GM18907 (cell line): ENCODE measurements around the gene SEC14L1.
"Not testable (repeated sequence)": the region's sequence is repeated elsewhere in the genome, so short reads cannot be mapped to it uniquely, and the experiment has no call there.

Experiments
- ATAC-seq: cut with Tn5 transposase; IDR thresholded peaks from one replicate; pipeline ENCODE4 v1.9.1; 2021; ENCODE audit warnings: mild to moderate bottlenecking, moderate library complexity; ENCODE audit not compliant: unreplicated experiment

The SEC14L1 gene

GRCh38 chr17:77231076-77231871, 90.5 kb downstream of the SEC14L1 start:
- ATAC-seq, result no peak

DNA sequence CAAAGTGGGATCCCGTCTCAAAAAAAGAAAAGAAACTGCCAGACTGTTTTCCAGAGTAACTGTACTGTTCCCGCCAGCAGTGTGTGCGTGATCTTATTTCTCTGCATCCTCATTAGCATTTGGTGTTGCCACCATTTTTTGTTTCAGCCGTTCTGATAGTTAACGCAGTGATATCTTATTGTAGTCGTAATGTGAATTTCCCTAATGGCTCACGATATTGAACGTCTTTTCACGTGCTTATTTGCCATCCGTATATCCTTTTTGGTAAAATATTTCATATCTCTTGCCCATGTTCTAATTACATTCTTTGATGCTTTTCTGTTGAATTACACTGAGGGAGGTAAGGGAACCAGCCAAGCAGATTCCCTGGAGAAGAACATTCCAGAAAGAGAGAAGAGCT, 92.4 kb downstream of the SEC14L1 start:
- no peak for ATAC-seq

GRCh38 chr17:77233635-77234334, 93.0 kb downstream of the SEC14L1 start:
- ATAC-seq, result no peak

DNA sequence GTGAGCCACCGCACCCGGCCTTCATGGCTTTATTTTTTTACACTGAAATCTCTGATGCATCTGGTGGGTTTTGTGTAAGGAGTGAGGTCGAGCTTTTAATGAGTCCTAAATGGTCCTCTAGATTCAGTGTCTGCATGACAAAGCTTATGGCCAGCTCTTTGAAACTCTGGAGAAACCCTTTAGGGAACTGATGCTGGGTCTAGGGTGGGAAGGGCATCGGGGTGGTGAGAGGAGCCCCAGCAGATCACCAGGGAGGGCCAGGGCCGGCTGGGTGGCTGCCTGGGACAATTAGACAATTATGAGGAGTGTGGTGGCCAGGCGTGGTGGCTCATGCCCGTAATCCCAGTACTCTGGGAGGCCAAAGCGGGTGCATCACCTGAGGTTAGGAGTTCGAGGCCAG, 93.9 kb downstream of the SEC14L1 start:
- ATAC-seq, result no peak

DNA sequence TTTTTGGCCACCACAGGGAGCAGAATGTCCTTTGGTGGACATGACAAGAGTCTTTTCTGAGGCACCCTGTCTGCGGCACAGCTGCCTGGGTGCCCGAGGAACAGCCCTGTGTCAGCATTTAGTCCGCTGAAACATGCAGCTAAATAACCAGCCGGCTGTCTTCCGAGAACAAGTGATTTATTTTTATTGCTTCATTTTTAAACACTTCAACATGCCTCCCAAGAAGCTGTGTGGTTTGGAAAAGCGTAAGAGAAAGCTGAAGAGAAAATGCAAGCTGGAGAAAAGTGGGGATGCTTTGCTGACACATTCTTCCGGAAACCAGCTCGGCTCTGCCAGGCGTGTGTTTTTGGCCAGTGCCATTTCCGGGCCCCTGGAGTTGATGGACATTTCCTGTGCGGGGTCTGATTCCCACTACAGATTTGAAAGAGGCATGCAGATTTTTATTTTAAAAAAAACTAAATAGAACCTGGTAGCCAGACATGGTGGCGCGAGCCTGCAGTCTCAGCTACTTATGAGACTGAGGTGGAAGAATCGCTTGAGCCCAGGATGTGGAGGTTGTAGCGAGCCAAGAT, 94.7 kb downstream of the SEC14L1 start:
- ATAC-seq, result no peak

DNA sequence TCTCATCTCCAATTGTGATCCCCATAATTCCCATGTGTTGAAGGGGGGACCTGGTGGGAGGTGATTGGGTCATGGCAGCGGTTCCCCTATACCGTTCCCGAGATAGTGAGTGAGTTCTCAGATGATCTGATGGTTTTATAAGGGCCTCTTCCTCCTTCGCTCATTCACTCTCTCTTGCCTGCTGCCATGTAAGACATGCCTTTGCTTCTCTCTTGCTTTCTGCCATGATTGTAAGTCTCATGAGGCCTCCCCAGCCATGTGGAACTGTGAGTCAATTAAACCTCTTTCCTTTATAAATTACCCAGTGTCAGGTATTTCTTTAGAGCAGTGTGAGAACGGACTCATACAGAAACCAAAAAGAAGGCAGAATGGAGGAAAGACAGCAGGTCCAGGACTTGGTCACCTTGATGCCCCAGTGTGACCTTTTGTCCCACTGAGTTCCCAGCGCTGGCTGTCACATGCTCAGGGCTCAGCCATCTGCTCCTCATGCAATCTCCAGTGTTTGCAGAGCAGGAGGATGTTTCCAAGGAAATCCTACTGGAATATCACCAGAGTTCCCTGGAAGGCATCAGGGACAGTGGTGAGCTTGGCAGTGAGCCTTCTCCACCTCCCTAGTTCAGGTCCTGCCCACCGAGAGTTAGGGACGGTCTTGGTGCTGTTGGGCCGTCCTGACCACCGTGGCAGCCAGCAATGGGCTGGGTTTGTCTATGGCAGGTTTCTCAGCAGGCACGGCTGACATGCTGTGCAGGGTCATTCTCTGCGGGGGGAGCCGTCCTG, 96.7 kb downstream of the SEC14L1 start:
- ATAC-seq, result no peak

DNA sequence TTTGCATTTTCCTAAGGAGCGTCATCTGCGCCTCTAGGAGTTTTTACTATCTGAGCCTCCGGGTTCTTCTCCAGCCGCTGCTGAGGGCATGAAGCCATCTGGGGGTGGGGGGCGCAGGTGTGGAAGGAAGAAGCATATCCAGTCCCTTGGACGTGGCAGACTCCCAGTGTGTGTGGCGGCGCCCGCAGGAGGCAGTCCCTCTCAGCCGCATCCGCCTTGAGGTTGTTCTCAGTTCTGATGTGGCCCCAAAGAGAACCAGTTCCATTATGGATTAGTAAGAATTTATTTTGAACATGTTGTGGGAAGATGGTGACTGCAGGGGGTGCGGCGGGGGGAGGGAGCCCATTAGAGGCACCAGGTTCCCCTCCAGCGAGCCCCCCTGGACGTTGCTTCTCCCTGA, 100.2 kb downstream of the SEC14L1 start:
- ATAC-seq, result no peak

DNA sequence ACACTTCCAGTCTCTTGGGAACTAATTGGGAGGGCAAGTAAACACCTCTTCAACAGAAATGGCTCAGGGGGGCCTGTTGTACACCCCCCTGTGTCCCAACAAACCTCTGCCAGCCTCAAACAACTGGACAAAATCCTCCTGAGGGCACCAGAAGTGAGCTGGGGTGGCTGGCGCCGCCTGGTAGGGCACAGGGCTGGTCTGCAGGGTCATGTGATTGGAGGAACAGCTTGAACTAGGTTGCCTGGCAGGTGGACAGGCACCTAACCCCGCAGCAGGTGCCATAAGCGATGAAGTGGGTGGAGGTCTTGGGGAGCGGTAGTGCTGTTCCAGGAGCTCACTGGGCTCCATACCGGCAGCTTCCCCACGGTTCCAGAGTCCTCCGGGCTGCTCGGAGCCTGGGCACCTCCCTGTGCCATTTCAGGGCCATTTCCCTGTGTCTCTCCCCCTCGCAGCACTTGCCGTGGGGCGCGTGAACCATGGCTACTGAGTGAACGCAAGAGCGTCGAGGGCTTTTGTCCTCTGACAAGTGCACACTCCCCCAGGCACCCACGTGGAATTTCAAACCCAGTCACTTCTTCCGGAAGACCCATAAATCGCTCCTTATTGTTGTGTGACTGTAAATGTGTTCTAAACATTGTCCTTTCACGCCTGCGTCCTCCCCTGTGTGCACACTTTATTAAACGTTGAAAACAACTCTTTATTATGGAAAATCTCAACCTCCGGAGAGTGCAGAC, 101.5 kb downstream of the SEC14L1 start:
- ATAC-seq, result no peak

- ATAC-seq, result peak; percentile 51
Observed at GRCh38 chr17:77245162-77245926, 104.6 kb downstream of the SEC14L1 start.

DNA sequence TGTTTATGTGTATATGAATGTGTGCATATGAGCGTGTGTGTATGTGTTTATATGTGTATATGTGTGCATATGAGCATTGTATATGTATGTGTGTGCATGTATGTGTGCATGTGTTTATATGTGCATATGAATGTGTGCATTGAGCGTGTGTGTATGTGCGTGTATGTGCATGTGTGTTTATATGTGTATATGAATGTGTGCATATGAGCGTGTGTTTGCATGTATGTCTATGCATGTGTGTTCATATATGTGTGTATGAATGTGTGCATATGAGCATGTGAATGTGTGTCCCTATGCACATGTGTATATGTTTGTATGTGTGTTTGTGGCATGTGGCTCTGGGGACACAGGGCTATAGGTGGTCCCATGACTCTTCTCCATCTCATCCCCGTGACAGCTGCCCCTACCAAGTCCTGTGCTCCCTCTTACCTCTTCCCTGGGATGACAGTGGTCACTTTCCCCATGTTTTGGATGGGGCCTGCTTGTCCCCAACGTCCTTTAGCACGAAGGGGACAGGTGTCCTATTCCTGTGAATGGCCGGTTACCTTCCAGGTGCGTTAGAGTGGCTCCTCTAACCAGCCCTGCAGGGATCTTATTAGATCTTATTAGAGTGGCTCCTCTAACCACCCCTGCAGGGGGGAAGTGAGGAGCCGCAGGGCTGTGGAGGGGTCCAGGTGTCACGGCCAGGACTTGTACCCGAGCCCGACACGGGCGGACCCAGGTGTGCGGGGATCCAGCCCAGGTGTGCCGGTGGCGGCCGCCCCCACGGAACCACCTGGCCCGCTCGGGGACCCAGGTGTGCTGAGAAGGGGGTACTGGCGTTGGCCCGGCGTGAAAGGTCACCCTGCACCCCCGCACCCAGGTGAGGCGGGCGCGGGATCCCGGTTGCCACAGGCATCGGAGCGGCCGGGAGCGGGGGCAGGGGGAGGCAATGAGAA, 105.6 kb downstream of the SEC14L1 start:
- peak; percentile 10 for ATAC-seq

- peak; percentile 47 for ATAC-seq
Observed at GRCh38 chr17:77247048-77247541, 106.3 kb downstream of the SEC14L1 start.

DNA sequence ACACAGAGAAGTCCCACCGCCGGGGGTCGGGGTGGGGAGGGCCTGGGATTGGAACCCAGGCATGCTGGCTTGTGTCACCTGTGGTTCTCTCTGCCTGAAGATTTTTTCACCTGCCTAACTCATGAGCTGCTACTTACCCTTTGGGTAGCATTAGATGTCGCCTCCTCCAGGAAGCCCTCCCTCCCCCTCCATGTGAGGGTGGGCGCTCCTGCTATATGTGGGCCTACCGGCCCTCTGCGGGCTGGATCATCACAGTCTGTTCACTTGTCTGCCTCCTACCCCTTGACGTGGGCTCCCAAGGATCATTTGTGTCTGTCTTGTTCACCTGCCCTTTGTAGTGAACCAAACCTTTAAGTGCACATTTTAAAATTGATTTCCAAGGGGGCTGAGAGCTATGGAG, 106.8 kb downstream of the SEC14L1 start:
- no peak for ATAC-seq

GRCh38 chr17:77248216-77249114, 107.7 kb downstream of the SEC14L1 start:
- no peak for ATAC-seq

DNA sequence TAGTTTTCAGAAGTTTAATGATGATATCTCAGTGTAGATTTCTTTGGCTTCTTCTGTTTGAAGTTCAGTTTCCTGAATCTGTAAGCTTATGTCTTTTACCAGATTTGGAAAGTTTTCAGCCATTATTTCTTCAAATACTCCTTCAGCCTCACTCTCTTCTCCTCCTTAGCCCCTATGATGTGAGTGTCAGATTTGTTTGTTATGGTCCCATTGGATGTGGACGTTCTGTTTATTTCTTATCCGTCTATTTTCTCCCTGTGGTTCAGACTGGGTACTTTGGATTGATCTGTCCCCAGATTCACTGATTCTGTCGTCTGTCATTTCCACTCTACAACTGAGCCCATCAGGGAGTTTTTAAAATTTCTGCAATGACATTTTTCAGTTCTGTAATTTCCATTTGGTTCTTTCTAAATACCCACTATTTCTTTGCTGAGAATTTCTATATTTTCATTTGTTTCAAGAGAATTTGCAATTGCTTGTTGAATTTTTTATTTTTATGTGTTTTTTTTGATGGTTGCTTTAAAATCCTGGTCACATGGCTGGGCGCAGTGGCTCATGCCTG, 110.9 kb downstream of the SEC14L1 start:
- ATAC-seq, result no peak

DNA sequence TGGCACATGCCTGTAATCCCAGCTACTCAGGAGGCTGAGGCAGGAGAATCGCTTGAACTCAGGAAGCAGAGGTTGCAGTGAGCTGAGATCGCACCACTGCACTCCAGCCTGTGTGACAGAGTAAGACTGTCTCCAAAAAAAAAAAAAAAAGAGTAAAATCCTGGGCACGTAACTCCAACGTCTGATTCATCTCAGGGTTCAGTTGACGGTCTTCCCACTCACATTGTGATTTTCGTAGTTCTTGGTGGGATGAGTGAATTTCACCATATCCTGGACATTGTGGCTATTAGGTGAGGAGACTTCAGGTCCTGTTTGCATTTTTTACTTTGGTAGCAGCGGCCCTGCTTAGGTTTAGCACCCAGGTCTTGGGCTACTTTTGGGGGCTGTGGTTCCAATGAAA, 111.5 kb downstream of the SEC14L1 start:
- not testable (repeated sequence) for ATAC-seq

- ATAC-seq, result no peak
Observed at GRCh38 chr17:77253611-77254051, 112.9 kb downstream of the SEC14L1 start.
